Astrocyte (in vitro differentiated cells and primary cell): ENCODE results near the gene PLA2G4F. TPM values are rescaled to one million over a fixed set of nuclear protein-coding genes. Genes with fewer than 3 reads are reported as not detected.

Experiments
- DNase-seq: peaks from one replicate; pipeline ENCODE4 v3.0.0-alpha.2; 2010; ENCODE audit warnings: low read depth
- FAIRE-seq: peaks from 2 replicates; lab custom pipeline; 2011; peaks lifted over from hg19 to GRCh38; lab: Jason Lieb, UNC
- H2AFZ ChIP-seq: 2 replicates; pipeline ENCODE4 v1.6.0; 2012; ENCODE audit warnings: low read depth, low read length, inconsistent platforms
- H3K27ac ChIP-seq: 2 replicates; pipeline ENCODE4 v1.5.1; 2011; ENCODE audit warnings: low read depth, low read length, inconsistent platforms
- H3K27me3 ChIP-seq: 2 replicates; pipeline ENCODE4 v1.6.0; 2011; ENCODE audit warnings: low read length, inconsistent platforms; ENCODE audit not compliant: insufficient read depth
- H3K36me3 ChIP-seq: 2 replicates; pipeline ENCODE4 v1.5.1; 2011; ENCODE audit warnings: low read length, inconsistent platforms; ENCODE audit not compliant: insufficient read depth
- H3K4me1 ChIP-seq: 2 replicates; pipeline ENCODE4 v1.5.1; 2011; ENCODE audit warnings: low read length, inconsistent platforms; ENCODE audit not compliant: insufficient read depth
- H3K4me2 ChIP-seq: 2 replicates; pipeline ENCODE4 v1.6.0; 2012; ENCODE audit warnings: low read length, inconsistent platforms
- H3K4me3 ChIP-seq: 2 replicates; pipeline ENCODE4 v1.5.1; 2011; ENCODE audit warnings: low read depth, mild to moderate bottlenecking, low read length, inconsistent platforms; ENCODE audit not compliant: insufficient read depth
- H3K79me2 ChIP-seq: 2 replicates; pipeline ENCODE4 v1.6.0; 2012; ENCODE audit warnings: mild to moderate bottlenecking, low read length, inconsistent platforms; ENCODE audit not compliant: insufficient read depth
- H3K9ac ChIP-seq: 2 replicates; pipeline ENCODE4 v1.6.0; 2012; ENCODE audit warnings: mild to moderate bottlenecking, low read length, inconsistent platforms
- H3K9me3 ChIP-seq: 2 replicates; pipeline ENCODE4 v1.5.1; 2012; ENCODE audit warnings: low read depth, mild to moderate bottlenecking, low read length, inconsistent platforms; ENCODE audit not compliant: insufficient read depth
- H4K20me1 ChIP-seq: 2 replicates; pipeline ENCODE4 v1.6.0; 2012; ENCODE audit warnings: low read length, inconsistent platforms; ENCODE audit not compliant: insufficient read depth
- H3K27ac Mint-ChIP-seq: one replicate; pipeline ENCODE4 v1.8.0; 2021; ENCODE audit warnings: mild to moderate bottlenecking, mixed read lengths; ENCODE audit not compliant: unreplicated experiment
- H3K27me3 Mint-ChIP-seq: one replicate; pipeline ENCODE4 v1.8.0; 2021; ENCODE audit warnings: low read depth, mixed read lengths; ENCODE audit not compliant: unreplicated experiment
- H3K36me3 Mint-ChIP-seq: one replicate; pipeline ENCODE4 v1.8.0; 2021; ENCODE audit warnings: low read depth, mixed read lengths; ENCODE audit not compliant: unreplicated experiment
- H3K4me1 Mint-ChIP-seq: one replicate; pipeline ENCODE4 v1.8.0; 2021; ENCODE audit warnings: low read depth, mixed read lengths; ENCODE audit not compliant: unreplicated experiment
- H3K4me3 Mint-ChIP-seq: one replicate; pipeline ENCODE4 v1.8.0; 2021; ENCODE audit warnings: mild to moderate bottlenecking, moderate library complexity, mixed read lengths; ENCODE audit not compliant: unreplicated experiment
- H3K9me3 Mint-ChIP-seq: one replicate; pipeline ENCODE4 v1.8.0; 2021; ENCODE audit warnings: mild to moderate bottlenecking, mixed read lengths; ENCODE audit not compliant: unreplicated experiment
- EZH2 ChIP-seq: IDR thresholded peaks from 2 replicates; pipeline ENCODE4 v1.6.1; 2012; ENCODE audit warnings: mild to moderate bottlenecking, low read length, inconsistent platforms; ENCODE audit not compliant: insufficient read depth
- total RNA-seq: library from RNA; stranded (reverse); gene quantifications from 2 replicates; pipeline ENCODE4 v1.2.1, GENCODE V29; 2021
- TF ChIP-seq, protein P1 (sequence below): IDR thresholded peaks from 2 replicates; pipeline ENCODE4 v1.5.1; 2011; ENCODE audit warnings: low read depth, mild to moderate bottlenecking, inconsistent platforms, low read length, moderate library complexity; ENCODE audit not compliant: insufficient read depth

The PLA2G4F gene
- total RNA-seq, 1 donor from 2014 or later = 0.30 TPM

DNA sequence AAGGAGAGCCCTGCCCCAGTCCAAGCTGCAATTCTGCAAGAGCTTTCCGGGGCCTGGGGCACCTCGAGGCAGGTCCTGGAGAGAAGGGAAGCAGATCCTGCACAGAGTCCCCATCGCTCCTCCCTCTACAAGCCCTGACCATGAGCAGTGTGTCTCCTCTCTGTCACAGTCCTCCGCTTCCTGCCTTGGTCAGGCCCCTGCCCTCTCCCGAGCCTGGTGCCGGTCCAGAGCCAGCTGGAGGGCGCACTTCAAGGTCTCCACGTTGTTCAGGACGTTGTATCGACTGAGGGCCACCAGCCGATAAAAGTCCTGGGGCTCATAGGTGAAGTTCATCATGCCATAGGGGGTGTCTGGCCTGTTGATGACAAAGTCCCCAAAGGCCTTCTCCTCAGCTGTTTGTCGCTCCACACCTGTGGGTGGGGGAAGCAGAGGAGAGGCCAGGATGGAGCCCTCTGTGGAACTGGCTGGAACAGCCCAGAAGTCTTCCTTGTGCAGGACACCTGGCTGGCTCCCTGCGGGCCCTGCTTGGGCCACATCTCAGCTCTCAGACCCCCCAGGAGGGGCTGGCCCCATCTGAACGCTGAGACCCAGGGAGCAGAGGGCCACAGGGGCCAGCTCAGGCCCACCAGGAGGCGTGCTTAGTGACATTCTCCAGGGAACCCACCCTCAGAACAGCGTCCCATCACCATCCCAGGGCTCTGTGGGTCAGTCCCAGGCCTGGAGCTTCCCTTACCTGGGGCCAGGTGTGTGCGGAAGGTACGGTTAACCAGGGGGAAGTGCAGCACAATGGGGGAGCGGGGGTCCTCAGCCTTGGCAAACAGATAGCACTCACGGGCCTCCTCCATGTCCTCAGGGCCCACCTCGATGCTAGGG lies 14.4 kb downstream of the PLA2G4F start:
- no peak for DNase-seq
- H3K27me3 ChIP-seq = peaks cover 18% of the 10 kb centered on the region

DNA sequence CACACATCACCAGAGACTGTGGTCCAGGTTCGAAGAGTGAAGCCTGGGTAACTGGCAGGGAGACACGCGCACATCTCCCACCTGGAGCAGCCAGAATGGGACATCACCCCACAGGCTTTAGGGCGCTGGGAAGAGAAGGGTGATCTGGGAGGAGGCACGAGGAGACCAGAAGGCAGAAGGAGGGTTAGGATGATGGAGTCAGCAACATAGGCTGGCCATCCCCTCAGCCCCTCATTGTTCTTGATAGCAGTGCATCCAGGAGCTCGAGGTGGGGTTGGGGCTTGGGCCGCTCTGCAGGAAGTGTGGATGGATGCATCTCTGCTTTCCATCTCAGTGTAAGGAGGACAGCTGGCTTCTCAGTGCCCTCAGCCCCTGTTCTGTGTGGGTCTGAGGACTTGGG lies 15.2 kb downstream of the PLA2G4F start:
- Histone ChIP-seq H2AFZ (no peak overlapping the region), H3K27me3 (peaks cover 18% of the 10 kb centered on the region), H3K36me3 (no peaks in the 10 kb centered on the region), H3K4me2 (no peak overlapping the region), H4K20me1 (no peaks in the 10 kb centered on the region), H3K9me3 (peaks cover 4% of the 10 kb centered on the region), H3K9ac (no peak overlapping the region), H3K79me2 (no peaks in the 10 kb centered on the region), H3K4me3 (no peak overlapping the region), H3K4me1 (no peaks in the 10 kb centered on the region), H3K27ac (no peak overlapping the region)
- H3K4me3 Mint-ChIP-seq = no peak overlapping the region
- FAIRE-seq = no peak
- DNase-seq = no peak
- H3K27me3 Mint-ChIP-seq = peaks cover 46% of the 10 kb centered on the region
- H3K4me1 Mint-ChIP-seq = no peaks in the 10 kb centered on the region
- H3K9me3 Mint-ChIP-seq = peaks cover 11% of the 10 kb centered on the region
- no peaks in the 10 kb centered on the region for H3K36me3 Mint-ChIP-seq
- no peak overlapping the region for H3K27ac Mint-ChIP-seq
- TF ChIP-seq EZH2 = no peak
- TF ChIP-seq, protein P1, sequence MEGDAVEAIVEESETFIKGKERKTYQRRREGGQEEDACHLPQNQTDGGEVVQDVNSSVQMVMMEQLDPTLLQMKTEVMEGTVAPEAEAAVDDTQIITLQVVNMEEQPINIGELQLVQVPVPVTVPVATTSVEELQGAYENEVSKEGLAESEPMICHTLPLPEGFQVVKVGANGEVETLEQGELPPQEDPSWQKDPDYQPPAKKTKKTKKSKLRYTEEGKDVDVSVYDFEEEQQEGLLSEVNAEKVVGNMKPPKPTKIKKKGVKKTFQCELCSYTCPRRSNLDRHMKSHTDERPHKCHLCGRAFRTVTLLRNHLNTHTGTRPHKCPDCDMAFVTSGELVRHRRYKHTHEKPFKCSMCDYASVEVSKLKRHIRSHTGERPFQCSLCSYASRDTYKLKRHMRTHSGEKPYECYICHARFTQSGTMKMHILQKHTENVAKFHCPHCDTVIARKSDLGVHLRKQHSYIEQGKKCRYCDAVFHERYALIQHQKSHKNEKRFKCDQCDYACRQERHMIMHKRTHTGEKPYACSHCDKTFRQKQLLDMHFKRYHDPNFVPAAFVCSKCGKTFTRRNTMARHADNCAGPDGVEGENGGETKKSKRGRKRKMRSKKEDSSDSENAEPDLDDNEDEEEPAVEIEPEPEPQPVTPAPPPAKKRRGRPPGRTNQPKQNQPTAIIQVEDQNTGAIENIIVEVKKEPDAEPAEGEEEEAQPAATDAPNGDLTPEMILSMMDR = no peak

More for the DNA sequence above, 14.4 kb downstream of the PLA2G4F start:
- Mint-ChIP-seq H3K27me3 (peaks cover 46% of the 10 kb centered on the region), H3K9me3 (peaks cover 11% of the 10 kb centered on the region), H3K27ac (no peak overlapping the region), H3K4me3 (no peak overlapping the region), H3K4me1 (no peaks in the 10 kb centered on the region), H3K36me3 (no peaks in the 10 kb centered on the region)
- Histone ChIP-seq H3K9me3 (peaks cover 4% of the 10 kb centered on the region), H4K20me1 (no peaks in the 10 kb centered on the region), H3K36me3 (no peaks in the 10 kb centered on the region), H3K4me1 (no peaks in the 10 kb centered on the region), H3K9ac (no peak overlapping the region), H3K4me2 (no peak overlapping the region), H2AFZ (no peak overlapping the region), H3K4me3 (no peak overlapping the region), H3K27ac (no peak overlapping the region), H3K79me2 (no peaks in the 10 kb centered on the region)
- no peak for FAIRE-seq
- no peak for TF ChIP-seq EZH2
- TF ChIP-seq, protein P1 = no peak

DNA sequence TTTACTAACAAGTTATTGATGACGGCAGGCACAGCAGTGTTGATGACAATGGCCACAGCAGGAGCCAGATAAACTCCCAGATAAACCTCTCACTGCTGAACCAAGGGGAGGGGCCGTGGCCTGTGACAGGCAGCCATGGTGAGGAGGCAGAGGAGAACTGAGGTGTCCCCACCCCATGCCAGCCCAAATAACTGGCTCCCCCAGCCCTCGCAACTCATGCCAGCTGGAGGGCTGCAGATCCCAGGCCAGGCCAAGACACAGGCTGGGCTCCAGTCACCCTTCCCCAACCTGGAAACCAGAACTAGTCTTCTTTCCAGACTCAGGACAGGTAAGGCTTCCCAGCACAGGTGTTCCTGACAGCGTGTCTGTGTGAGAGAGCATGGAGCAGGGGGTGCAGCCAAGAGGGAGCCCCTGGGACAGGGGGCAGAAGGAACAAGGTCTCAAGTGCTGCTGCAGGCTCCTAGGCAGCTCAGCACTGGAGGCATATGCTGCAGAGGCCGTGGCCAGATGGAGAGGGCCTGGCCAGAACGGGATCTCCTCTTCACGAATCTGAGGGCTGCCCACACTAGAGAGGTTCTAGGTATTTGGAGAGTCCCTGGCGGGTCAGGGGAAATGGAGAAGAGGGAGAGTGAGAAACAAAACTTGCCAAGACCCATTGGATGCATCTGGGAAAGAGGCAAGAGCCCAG lies 15.9 kb downstream of the PLA2G4F start:
- DNase-seq (no peak), FAIRE-seq (no peak)
- H3K4me2 ChIP-seq = no peak overlapping the region
- H3K4me3 Mint-ChIP-seq = no peak overlapping the region
- H3K9me3 Mint-ChIP-seq = peaks cover 11% of the 10 kb centered on the region
- H3K4me1 Mint-ChIP-seq = no peaks in the 10 kb centered on the region
- H3K27me3 ChIP-seq = peaks cover 18% of the 10 kb centered on the region
- no peak overlapping the region for H2AFZ ChIP-seq
- H3K27ac ChIP-seq = no peak overlapping the region
- H3K79me2 ChIP-seq = no peaks in the 10 kb centered on the region
- H3K27ac Mint-ChIP-seq = no peak overlapping the region
- no peaks in the 10 kb centered on the region for H3K4me1 ChIP-seq
- TF ChIP-seq, protein P1 = no peak
- TF ChIP-seq EZH2 = no peak
- peaks cover 4% of the 10 kb centered on the region for H3K9me3 ChIP-seq
- H3K27me3 Mint-ChIP-seq = peaks cover 44% of the 10 kb centered on the region
- no peak overlapping the region for H3K4me3 ChIP-seq
- H4K20me1 ChIP-seq = no peaks in the 10 kb centered on the region
- H3K36me3 Mint-ChIP-seq = no peaks in the 10 kb centered on the region
- H3K36me3 ChIP-seq = no peaks in the 10 kb centered on the region
- H3K9ac ChIP-seq = no peak overlapping the region
